Measurements from ENCODE around the gene GABBR1.

Gene GABBR1

DNA sequence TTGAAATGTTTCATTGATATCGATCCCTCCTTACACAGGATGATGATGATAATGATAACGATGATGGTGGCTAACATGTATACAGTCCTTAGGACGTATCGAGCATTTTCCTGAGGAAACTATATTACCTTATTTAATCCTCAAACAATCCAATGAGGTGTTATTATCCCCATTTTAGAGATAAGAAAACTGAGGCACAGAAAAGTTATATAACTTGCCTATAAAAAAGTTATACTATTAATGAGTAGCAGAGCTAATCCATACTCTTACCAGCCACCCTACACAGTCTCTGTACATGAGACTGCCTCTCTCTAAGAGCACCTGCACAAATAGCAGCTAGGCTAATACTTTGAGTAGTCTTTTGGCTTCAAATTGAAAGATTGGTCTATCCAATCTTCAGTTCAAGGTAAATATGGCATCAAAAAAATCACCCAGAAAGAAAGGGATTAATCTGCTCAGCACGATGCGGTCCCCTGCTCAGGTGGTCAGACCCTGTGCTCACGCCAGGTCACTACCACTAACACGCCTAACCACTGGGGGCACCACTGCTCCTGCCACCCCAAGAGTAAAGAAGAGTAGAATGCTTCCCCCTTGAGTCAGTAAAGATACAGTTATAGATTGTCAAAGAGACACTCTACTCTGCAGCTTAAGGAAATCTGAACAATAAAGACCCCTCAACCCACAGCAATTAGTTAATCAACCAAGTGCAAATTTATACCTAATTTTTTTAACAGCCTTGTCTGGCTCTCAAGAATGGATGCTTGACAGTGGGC lies 15.0 kb downstream of the GABBR1 start:
- no peak for DNase-seq

DNA sequence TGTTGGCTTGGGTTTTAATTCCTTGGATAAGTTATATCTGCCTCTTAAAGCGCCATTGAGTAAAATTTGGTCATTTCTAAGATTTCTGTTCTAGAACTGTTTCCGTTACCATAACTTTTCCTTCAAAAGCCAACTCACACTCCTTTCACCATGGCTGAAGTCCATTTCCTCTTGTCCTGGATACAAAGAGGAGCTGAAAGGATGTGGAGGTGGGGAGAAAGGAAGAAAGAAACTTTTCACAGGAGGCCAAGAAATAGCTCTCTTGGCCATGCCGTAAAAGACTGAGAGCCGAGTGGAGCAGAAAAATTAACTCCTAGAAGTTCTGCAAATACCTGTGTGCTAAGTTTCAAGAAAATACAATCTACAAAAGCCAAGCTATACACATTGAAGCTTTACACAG lies 21.6 kb downstream of the GABBR1 start:
- DNase-seq, result no peak

DNA sequence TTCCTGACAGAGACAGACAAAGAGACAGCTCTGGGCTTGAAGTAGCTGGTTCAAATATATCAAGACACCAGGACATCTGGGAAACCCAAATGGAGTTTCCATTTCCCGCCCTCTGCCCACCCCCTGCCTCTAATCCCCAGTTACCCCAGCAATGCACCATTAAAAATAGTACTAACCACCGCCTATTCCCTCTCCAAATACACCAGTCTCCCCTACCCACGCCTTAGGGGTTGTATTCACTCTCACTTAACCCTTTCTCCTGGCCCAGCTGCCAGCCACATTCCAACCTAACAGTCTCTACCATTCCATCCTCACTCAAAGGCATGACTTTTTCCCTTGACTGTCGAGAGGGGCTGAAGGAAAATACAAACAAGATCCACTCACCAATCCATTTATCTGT lies 22.4 kb downstream of the GABBR1 start:
- no peak for DNase-seq

DNA sequence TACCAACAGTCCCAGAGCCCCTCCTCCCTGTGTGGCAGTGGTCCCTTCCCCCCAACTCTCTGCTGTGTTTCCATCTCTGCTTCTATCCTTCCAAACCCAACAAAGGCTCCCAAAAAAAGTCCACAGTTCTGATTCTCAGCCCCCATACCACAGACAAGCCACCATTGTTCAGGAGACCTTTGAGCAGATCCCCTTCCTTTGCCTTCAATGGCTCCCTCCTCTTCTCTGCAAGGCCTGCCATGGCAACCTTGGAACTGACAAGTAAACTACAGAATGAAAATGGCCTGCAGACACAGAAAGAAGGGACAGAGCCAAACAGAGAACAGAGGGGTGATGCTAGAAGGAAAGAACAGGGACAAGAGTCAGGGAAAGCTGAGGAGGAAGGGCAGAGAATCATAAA lies 24.9 kb downstream of the GABBR1 start:
- no peak for DNase-seq

DNA sequence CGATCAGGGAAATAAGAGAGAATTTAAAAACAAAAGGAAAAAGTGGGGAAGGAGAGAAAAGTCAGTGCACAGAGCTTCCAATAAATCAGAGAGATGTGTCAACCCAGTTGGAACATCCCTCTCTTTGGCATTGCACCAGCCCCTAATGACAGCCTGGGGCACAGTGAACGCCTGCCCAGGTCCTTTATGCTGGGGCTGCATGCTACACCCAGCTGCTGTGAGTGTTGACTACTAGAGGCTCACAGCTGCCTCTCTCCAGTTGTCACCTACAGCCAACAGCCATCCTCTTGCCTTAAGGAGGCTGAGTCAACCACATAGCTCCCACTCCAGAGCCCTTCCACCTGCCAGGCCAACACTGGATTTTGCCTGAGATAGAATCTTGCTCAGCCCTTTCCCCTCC lies 29.1 kb downstream of the GABBR1 start:
- DNase-seq, result no peak

DNA sequence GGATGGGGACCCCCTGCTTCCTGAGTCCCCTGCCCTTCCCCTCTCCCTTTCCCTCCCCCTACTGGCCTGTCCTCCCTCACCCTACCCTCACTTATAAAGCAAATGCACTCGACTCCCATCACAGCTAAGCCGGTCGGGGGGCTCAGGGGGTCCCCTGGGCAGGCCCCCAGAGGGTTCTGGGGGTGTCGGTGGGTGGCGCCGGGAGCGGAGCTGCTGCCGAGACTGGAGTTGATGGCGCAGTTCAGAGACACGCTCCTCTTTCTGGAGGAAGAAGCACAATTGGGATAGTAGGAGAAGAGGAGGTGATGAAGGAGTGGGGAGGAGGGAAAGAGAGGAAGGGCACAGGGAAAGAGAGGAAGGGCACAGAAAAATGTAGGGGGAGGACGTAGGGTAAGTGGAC lies 29.5 kb downstream of the GABBR1 start:
- DNase-seq, result no peak

DNA sequence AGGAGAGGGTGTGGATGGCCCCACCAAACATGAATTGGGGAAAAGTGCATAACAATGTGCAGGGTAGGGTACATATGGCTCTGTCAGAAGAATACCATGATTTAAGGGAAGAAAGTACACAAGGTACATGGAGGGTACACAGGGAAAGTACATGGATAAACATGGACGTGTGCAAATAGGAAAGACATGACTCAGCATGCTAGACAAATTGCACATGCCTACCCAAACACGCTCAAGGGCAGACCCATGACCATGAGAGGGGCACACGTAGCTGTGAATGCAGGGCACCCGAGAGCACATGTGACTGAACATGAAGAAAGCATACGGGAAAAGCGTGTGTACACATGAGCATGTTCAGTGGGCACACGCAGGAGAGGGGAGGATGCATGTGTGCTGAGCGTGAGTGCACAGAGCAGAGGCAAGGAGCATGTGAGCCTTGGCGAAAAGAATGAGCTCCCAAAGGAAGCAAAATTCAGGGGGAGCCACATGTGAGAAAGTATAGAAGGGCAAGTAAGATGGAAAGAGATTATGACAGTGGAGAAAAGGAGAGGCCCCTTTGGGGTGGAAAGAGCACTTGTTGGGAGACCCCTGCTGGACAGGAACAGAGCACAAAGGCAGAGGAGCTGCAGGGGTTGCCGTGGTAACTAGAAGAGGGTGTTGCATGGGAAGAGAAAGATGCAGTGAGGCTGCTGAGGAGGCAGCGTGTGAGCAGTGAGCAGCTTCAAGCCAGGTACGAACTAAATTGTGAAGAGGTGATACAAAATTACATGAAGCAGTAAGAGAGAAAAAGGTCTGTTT lies 30.2 kb downstream of the GABBR1 start:
- DNase-seq, result no peak

DNA sequence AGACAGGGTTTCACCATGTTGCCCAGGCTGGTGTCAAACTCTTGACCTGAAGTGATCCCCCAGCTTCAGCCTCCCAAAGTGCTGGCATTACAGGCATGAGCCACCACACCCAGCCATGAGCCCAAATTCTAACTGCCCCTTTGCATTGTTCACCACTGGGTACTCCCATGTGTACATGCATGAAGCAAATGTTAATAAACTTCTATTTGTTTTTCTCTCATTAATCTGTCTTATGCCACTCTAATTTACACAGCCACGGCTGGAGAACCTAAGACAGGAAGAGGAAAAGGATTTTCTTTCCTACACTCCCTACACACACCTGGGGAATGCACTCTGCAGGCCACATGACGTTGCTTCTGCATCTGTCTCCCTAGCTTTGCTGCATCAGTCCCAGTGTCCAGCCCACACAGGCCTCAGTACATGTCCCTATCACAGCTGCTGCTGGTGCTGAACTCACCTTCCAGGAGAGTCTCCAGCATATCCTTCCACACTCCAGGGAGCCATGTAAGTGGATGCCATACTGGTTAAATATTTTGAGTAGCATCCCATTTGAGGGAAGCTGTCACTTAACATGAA lies 34.7 kb downstream of the GABBR1 start:
- no peak for DNase-seq

DNA sequence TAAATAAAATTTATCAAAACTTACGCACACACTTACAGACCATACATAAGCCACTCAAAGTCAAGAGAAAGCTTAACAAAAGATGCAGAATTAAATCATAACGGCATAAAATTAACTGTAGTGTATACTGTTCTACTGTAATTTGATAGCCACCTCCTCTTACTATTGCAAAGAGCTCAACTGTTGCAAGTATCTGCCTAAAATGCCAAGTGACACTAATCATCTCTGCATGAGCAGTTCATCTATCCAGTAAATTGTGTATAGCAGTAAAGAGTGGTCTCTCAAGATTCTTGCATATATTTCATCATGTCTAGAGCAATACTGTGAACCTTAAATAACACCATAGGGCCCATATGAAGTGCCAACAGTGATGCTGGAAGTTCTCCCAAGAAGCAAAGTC lies 35.8 kb downstream of the GABBR1 start:
- DNase-seq, result no peak

DNA sequence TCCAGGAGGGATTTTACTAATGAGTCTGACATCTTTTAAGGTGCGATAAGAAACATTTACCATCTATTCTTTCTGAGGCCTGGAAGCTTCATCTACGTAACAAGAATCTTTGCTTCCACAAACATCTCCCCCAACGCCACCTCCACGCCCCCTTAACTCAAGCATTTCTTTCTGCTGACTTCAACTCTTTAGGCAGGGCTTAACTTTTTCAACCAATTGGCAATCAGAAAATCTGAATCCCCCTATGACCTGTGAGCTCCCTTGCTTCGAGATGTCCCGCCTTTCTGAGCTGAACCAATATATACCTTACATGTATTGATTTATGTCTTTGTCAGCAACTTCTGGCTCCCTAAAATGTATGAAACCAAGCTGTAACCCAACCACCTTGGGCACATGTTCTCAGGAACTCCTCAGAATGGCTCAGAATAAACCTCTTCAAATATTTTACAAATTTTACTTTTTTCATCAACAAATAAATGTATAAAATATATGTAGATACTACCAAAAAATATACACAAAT lies 36.5 kb downstream of the GABBR1 start:
- no peak for DNase-seq

DNA sequence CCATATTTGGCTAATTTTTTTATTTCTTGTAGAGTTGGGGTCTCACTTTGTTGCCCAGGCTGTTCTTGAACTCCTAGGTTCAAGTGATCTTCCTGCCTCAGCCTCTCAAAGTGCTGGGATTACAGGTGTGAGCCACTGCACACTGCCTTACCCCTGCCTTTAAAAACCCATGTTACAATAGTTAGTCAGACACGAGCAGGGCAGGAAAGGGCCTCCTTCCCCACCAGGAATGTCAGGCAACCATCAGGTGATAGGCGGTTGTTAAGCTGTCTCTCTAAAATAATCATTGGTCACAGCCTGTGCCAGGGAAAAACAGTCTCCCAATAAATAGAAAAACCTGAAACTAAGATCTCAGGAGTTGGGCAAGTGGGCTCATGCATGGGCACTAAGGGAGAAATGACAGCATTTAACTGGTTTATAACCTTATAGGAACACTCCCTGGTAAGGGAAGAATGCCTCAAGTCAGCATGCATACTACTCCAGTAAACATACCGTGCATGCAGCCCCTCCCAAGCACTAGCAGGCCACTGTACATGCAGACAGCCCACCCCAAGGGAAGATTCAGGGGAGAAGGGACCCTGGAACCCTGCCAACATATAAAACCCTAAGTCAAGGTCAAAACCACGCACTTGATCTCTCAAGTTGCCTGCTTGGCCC lies 39.7 kb downstream of the GABBR1 start:
- no peak for DNase-seq

DNA sequence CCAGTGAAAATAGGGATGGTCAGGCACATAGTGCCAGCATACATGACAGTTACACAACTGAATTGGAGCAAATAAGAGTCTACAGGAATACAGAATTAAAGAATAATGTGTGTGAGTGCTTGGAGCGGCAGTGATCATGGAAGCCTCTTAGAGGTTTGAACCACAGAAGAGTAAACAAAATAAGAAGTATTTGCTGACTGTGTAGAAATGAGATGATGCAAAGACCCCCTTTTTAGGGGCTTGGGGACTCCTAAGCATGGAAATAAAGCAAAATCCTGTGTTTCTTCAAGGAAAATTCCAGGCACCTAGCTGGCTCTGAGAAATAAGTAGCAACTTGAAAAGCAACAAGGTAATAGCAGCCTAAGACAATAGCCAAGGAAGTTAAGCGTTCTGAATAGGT lies 41.3 kb downstream of the GABBR1 start:
- DNase-seq, result no peak

DNA sequence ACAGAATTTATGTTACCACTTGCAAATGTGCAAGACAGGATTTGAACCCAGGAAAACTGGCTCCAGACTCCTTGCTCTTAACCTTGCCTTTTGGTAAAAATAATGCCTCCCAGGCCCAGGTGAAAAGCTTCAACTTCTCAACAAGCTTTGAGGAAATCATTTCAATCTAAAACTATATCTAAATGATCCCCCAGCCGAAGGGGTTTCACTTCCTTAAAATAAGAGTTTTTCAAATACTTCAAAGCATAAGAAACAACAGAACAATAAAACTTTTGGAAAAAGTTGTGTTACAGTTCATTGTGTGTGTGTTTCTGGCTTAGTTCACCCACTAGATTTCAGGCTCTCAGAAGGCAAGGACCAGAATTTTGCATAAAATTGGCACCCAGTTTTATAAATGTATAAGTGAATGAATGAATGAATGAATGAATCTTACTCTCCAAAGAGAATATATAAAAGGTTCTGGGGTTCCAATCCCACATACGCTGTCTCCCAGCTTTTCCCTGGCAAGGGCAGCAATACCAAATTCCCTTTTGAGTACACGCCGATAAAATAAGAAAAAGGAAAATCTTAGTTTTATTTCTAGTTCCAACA lies 42.7 kb downstream of the GABBR1 start:
- no peak for DNase-seq

DNA sequence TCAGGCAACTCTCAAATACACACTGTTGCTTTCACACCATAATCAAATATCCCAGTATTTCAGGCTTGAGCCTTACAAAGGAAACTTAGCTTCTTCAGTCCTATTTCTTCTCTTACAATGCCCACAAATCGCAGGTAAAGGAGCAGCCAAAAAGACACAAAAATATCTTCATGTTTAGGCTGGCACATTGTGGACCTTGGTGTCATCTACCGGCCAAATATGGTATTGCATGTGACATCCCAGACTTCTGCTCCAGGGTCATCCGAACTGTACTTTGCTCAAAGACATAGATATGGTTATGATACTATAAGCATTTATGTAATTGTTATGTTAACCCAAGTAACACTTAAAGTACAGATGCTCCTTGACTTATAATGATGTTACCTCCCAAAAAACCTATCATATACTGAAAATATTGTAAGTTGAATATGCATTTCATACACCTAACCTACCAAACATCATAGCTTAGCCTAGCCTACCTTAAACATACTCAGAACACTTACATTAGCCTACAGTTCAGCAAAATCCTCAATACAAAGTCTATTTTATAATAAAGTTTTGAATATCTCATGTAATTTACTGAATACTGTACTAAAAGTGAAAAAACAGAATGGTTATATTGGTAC lies 43.4 kb downstream of the GABBR1 start:
- DNase-seq, result peak; percentile 26 to 64

DNA sequence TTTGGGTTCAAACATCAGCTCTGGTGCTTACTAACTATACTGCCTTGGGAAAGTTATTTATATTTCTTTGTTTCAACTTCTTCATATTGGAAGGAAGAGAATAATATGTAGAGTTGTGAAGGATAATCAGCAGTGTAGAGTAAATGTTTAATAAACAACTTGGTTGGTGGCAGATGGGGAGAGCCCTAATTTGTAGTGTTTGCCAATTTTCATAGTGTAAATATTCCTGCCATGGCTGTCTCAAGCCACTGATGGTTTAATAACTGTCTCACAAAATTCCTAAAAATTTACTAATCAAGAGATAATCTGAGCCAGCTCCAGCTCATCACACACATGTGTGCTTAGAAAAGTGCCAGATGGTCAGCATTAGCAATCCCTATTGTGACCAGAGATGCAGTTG lies 48.2 kb downstream of the GABBR1 start, which contains the start of gene OR2H2:
Gene OR2H2, plus strand, starts transcription at position 301 of the 400 bp plus-strand sequence. CDS start 2,824 bp downstream, outside the sequence.
- DNase-seq, result no peak

DNA sequence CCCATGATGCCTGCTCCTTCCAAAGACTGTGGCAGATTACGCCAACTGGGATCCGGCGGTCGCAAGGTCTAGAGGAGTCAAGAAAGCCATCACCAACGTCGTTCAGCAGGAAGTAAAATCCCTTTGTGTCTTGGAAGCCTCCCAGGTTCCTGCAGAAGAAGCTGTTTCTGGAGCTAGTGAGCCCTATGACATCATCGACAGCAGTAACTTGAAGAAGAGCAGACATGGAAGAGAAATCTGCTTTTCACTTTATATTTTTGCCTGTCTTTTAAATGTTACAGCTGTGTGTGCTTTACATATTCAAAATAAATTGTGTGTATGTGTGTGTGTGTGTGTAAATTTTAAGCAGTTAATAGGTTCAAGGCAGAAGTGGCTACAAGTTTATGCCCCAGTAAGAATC lies 55.4 kb downstream of the GABBR1 start:
- no peak for DNase-seq

DNA sequence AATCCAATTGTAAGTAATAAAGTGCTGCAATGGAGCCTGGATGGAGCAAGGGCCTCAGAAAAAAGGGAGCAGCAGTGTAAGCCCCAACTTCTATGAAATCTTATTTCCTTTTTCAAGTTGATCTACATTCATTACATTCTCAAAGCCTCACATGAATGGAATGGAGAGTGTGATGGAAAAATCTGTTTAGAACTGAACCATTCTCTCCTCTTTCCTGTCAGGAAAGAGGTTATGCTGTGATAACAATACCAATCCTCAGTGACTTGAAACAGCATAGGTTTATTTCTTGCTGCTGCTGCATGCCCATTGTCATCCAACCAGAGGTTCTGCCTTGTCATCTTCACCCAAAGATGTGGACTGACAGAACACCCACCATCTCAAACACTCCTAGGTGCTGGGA lies 56.9 kb downstream of the GABBR1 start:
- DNase-seq, result no peak

DNA sequence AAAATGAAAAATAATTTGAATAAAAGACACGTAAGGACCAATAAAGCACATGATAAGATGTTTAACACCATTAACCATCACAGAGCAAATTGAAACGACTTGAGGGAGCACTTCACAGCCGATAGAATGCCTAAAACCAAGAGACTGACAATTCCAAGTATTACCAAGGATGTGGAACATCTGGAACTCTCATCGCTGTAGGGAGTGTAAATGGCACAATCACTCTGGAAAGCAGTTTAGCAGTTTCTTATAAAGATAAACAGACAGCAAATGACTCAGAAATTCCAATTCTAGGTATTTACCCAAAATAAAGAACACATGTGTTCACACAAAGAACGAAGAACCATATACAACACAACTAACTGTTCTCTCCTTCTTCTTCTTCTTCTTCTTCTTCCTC lies 65.0 kb downstream of the GABBR1 start:
- DNase-seq, result no peak

DNA sequence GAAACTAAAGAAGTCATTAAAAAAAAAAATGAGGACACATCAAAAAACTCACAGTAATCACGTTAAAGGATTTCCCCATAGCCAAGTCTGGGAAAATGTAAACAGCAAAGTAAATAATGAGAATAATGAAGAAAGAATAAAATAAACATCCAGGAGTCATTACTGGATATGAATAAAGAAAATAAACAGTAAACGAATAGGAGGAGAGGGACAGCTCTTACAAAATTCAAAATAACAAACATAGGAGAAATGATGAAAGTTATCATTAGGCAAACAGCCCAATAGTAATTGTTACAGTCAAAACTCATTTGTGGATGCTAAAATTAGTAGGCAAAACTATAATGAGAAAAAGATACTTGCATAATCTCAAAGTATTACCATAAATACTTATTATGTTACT lies 65.4 kb downstream of the GABBR1 start:
- no peak for DNase-seq

DNA sequence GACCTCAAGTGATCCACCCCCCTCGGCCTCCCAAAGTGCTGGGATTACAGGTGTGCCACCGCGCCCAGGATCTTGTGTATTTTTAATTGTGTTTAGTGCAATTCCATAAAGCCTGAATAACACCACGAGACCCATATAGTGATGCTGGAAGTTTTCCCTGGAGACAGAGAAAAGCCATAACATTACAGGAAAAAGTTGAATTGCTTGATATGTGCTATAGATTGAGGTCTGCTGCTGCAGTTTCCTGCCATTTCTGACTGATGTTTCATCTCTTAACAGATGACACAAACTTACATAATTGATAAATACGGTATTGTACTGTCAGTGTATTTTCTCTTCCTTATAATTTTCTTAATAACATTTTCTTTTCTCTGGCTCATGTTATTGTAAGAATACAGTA lies 66.1 kb downstream of the GABBR1 start:
- no peak for DNase-seq

DNA sequence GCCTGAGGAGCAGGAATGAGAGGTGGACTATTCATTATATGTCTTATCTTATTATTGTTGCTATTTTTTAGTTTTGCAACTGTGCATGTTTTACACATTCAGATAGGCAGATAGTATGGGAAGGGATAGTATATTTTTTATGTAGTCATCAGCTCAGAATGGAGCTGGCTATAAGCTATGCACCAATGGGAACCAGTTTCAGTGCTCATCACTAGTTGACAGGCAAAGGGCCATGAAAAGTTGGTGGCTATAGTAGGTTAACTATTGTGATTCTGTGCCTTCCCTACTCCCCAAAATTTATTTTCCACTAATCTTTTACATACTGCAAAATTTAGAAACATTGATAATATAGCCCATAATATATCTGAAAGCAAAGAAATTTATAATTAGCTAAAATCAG lies 68.1 kb downstream of the GABBR1 start:
- DNase-seq, result no peak

DNA sequence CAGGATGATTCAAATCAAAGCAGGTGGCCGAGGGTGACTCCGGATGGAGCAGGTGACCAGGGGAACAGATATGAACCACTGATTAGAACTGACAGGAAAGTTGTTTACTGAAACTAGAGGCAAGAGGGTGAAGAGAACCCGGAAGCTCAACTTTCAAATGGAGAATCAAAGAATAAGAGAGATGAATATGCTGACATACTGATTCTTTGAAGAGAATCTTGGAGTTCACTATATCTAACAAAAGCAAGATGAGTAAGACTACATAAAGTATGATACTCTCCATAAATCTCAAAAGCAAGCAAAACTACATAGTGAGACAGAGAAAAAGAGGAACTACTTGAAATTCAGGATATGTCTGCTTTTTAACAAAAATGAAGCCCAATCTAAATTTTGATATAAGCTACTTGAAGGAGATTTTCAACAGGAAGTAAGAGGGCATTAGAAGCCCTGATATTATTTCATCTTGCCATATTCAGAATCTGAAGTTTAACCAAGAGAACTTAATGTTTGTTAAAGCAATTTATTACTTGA lies 69.5 kb downstream of the GABBR1 start:
- no peak for DNase-seq

All from activated CD4-positive, alpha-beta T cell treated with anti-CD3 and anti-CD28 coated beads for 4 hours (primary cell).